GM18861 (cell line): Measurements from ENCODE around the gene MAP10.

Experiments used
- ATAC-seq: cut with Tn5 transposase; IDR thresholded peaks from one replicate; pipeline ENCODE4 v1.9.1; 2021; ENCODE audit not compliant: unreplicated experiment

MAP10 gene

DNA sequence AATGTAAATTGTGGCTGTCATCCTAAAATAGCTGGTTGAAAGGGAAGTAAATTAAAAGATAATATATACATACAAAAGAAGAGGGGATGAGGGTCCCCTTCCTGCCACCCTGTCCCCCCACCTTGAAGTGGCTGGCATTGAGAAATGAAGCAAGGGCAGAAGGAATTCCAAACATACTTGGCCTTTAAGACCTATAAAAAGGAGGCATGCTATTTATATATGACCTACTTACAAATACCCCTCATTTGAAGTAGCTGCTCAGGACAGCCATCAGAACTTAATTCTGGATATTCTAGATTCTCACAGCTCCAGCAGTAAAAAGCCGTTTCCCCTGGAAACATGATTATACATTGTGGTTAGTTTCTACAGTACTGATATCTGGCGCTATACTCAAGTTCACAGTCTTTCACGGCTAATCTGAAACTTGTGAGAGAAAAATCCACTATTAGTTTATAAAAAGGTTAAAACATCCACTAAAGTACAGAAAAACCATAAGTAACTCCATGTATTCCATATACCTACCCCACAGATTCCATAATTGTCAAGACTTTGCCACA is 9.6 kb upstream of the MAP10 start:
- ATAC-seq: no peak

DNA sequence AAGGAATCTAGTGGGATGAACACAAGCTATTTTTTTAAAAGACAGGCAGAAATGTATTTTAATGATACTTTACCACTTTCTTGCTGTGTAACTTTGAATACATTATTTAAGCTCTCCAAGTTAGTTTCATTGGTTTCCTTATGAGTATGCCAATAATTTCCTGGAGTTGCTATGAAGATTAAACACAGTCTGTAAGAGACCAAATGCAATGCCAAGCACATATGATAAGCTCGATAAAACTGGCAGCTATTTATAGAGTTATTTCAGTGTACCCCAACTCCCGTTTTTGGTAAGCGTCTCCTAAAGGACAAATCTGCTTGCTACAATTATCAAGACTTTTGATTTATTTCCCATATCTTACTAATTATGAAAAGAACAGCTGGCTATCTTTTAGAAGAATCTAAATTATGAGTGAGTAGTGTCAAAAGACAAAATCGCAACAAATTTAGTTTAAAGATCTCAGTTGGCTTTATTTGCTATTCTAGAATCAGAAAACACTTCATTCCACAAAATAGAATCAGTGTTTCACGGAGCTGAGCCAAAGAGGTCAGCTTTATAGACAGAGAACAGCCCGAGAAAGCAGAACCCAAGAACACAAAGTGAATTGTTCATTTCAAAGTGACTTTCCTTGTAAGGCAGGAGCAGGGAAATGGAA is 7.2 kb upstream of the MAP10 start:
- ATAC-seq: no peak

DNA sequence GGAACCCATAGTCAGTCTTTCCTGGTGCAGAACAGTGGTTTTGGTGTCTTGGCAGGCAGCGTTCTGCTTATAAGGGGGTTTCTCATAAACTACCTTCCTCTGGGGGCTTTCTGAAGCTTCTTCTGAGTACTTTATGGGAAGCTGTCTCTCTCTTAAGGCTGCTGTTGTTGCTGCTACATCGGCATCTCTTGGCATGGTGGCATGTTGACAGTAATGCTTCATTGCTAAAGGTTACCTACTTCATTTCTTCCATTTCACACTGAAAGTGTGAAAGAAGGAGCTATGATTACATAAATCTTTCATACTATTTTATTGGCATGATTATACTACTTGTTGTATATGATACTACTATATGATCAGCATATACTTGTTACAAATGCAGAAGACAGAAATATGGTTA is 6.3 kb upstream of the MAP10 start:
- ATAC-seq: no peak

DNA sequence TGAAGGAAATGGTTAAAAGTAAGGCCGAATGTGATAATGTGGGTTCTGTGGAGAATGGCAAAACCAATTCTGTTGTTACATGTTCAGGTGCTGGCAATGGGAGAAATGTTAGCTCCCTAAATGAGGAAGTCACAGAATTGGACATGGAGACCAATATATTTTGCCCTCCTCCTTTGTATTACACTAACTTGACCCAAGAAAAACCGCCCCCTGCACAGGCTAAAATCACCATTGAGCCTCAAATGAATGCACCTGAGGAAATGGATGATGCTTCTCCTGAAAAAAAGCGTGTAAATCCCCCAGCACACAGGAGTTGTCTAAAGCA is 932 bp downstream of the MAP10 start:
- no peak for ATAC-seq

DNA sequence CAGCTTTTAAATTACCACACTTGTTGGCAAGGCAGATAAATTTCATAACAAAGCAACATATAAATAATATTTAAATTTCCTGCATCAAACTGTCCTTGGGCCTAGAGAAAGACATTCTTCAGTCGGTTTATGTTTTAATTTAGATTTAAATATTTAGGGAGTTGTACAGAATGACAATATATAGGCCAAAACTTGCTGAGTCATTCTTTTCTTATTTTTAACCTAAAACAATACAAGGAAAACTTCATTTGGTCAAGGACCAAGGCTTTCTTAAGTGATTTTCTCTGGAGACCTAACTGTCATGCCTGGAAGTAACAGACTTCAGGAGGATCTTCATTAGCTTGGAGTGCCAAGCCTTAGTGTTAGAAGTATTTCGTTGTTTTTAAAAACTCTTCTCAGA is 5.6 kb downstream of the MAP10 start:
- no peak for ATAC-seq

DNA sequence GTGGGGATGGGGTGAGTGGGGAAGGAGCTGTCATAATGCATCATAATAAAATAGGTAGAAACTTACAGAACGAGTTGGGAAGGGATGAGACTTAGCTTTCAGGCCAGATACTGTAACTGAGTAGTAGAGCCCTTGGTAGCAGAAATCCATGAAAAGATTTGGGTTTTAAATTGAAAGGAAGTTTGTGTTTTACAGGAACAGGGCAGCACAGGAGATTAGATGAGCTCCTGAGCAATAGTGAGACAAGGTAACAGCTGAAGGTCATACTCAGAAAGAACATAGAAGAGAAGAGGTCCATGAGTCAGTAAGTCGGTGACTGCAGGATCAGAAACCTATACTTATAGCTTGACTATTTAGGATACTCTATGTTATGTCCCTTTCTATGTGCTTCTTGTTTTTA is 7.3 kb downstream of the MAP10 start:
- no peak for ATAC-seq

DNA sequence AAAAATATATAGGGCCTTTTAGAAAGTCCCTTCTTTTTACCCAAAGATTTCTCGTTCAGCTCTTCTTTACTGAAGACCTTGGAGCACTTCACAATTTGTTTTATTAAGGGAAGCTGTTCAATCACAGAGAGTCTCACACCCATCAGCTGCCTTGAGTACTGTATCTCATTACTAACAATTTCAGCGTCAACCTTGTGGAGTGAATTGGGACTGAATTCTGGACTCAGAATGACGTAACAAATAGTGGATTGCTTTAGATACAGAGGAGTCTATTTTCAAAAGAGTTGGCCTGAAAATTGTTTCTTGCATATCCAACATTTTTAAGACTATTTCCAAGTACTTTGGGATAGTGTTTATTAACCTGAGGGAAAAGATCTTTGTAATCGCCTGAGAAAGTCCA is 7.9 kb downstream of the MAP10 start:
- ATAC-seq: no peak

DNA sequence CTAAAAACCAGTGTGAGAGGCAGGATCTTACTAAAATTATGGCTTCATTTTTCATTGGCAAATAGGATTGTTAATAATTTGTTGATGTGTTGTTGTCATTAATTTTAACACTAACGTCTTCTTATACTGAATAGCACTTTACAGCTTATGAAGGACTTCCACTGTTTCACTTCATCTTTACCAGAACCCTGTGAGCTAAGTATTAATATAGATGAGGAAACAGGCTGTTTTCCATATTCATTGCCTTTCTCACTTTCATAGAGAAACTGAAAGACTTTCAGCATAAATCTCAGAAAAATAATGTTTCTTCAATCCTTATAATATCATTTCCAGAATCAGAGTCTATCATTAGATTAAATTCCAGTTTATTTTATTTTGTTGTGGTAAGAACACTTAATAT is 8.5 kb downstream of the MAP10 start:
- no peak for ATAC-seq

DNA sequence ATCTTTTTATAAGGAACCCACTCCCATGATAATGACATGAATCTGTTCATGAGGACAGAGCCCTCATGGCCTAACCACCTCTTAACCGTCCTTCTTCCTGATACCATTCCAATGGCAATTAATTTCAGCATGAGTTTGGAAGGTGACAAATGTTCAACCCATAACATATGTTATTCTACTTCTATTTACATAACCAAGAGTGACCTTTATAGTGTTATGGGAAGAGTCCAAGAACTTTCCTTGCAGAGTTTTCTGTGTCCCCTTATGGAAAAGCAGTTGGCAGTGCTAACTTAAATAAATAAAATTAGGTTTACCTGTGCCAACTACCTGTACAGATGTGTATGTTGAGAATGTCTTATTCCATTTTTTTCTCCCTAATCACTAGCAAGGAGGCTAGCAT is 11.1 kb downstream of the MAP10 start:
- ATAC-seq: no peak

DNA sequence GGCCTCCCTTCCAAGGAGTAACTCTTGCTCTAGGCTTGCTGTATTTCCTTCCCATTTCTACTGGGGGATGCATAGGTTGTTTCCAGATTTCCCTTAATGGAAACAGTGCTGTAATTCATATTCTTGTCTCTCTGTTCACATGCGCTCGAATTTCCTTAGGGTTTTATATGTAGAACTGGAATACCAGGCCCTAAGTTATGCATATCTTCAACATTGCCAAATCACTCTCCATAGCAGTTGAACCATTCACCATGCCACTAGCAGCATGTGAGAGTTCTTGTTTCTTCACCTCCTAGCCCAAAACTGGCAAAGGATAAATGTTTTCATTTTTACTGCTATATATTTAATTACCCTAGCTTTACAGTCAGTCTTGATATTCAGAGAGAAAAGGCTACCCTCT is 12.8 kb downstream of the MAP10 start:
- ATAC-seq: no peak

DNA sequence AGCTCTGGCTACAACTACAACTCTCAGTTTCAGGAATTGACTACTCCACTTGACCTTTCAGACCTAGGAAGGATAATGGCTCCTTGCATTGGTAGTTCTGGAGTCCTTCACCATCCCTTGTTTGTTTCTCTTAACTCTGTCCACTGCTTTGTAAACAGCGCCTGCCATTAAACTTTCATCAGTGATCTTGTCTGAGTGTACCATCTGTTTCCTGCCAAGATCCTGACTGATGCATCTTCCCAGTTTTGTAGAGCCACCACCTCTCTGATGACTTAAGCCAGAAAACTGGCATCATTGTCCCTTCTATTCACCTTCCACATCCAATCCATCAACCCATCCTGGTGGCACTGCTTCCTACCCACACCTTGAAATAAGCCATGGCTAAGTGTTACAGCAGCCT is 15.2 kb downstream of the MAP10 start:
- ATAC-seq: no peak

DNA sequence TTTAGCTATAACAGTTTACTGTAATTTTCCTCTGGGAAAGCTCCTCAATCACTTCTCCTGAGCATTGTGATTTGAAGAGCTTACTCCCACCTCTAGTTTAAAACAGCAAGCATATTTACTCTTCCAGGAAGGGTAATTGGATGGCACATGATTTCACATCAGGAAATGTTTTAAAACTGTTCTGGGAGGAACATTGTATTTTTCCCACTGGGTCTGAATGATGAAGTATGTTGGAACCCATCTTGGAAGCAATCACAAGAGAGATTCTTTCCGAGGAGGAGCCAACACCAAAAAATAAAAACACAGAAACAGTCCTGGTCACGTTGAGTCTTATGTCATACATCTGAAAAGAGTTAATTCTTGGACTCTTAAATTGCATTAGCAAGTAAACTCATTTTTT is 17.3 kb downstream of the MAP10 start:
- ATAC-seq: no peak

DNA sequence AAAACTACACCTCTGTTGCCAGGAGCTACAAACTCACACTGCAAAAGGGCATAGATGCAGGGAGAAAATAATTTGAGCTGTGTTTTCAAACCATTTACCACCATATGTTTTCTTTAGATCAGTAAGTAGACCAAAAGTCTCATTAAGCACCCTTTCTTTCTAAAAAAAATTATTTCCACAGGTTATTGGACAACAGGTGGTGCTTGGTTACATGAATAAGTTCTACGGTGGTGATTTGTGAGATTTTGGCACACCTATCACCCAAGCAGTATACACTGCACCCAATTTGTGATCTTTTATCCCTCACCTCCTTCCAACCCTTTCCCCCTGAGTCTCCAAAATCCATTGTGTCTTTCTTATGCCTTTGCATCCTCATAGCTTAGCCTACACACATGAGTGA is 21.1 kb downstream of the MAP10 start:
- ATAC-seq: no peak

DNA sequence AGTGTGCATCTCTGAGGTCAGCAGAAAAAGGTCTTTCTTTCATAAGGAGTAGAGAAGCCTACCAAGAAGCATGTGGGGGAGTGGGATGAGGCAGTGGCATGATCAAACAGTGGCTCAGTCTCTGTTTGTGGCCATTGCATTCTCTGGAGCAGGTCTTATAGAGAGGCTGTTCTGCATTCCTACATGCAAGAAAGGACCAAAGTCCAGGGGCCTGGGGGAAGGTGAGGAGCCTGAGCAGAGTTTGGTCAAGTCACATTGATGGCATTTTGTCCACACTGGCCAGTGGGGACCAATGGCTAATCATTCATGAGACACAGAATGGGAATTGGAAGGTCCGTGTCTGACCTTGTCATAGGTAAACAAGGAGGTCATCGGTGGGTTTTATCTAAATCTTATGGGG is 25.4 kb downstream of the MAP10 start:
- no peak for ATAC-seq

DNA sequence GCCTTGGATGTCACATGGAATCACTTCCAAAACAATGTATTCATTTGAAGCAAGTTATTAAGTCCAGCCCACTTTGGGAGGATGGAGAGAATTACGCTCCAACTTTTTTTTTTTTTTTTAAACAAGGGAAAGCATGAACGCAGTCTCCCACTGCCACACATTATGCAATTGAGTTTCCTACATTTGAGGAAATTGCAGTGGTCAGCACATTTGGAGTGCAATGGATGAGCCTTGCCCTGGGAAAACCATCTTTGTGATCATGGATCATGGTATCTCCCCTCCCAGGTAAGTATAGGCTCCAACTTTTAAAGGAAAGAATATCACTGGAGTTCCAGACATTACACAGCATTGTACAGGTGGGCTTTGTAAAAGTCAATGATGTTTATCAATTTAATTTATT is 26.7 kb downstream of the MAP10 start:
- no peak for ATAC-seq

DNA sequence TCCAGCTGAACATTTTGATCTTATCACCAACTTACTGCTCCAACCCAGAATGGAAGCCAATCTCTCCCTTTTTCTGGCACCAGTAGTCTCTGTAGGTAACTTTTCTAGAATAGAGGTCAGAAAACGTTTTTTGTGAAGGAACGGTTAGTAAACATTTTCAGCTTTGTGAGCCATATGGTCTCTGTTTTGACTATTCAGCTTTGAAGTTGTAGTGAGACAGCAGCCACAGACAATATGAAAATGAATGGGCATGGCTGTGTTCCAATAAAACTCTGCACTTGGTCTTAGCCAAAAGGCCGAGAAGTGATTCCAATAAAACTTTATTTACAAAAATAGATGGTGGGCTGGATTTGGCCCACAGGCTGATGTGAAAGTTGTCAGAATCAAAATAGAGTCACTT is 28.9 kb downstream of the MAP10 start:
- ATAC-seq: no peak

DNA sequence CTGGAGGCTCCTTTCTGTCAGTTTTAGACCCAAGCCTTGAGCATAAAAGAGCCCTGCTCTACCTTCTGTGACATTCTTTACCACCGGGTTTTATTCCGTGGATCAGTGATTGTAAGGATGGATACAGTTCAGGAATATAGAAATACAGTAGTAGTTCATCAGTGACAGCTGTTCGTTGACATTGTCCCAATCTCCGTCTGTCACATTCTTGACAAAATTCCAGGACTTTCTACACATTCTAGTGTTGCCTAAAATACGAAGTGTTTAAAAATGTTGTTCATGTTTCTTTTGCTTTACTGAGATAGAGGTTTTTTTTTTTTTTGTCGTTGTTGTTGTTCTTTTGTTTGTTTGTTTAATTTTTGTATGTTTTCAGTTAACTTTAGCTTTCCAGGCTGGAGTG is 29.9 kb downstream of the MAP10 start:
- no peak for ATAC-seq

DNA sequence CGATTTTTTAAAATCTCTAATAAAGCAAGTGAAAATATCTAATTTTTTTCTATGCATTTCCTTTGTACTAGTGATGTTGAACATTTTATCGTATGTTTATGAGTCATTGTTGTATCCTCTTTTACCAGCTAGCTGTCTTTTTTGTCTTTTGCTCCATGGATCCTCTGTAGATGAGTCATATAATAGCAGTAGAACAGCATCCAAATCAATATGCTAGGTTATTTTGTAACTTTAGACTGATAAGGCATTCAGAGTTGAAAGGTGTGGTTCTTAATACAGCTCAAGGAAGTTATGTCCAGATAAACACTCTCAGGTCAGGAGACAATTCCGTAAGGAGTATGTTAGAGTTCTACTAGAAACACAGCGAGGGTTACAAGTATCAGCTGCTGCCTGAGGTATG is 31.9 kb downstream of the MAP10 start:
- no peak for ATAC-seq

DNA sequence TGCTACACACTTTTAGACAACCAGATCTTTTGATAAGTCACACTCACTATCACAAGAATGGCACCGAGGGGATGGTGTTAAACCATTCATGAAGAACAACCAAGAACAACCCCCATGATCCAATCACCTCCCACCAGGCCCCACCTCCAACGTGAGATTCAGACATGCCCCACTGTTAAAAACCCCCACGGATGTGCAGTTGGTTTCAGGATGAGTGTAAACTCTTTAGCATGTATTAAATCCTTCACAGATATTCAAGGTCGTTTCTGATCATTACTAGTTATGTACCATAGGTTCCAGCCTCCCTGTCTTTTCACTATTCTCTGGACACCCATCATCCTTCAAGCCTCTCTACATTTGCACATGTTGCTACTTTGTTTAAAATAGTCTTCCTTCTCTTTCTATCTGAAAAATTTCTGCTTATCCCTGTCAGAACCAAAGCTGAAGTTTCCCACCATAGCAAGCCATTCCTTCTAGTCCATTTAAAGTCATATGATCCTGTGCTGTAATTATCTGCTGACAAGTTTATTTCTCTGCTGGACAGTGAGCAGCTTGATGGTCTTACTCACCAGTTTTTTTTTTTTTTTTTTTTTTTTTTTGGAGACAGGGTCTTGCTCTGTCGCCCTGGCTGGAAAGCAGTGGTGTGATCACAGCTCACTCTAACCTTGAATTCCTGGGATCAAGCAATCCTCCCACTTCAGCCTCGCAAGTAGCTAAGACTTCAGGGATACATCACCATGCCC is 36.8 kb downstream of the MAP10 start:
- no peak for ATAC-seq

DNA sequence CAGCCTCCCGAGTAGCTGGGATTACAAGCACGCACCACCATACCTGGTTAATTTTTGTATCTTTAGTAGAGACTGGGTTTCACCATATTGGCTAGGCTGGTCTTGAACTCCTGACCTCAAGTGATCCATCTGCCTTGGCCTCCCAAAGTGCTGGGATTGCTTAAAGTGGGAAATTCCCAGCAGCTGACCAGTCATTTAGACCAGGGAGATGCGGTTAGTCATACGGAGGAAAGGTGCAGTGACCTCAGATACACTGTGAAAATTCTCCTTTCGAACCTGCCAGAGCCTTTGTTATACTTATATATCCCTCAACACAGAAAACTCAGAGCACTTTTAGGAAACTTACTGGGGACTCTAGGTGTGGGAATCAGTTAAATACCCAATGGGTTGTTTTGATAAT is 39.6 kb downstream of the MAP10 start:
- no peak for ATAC-seq

DNA sequence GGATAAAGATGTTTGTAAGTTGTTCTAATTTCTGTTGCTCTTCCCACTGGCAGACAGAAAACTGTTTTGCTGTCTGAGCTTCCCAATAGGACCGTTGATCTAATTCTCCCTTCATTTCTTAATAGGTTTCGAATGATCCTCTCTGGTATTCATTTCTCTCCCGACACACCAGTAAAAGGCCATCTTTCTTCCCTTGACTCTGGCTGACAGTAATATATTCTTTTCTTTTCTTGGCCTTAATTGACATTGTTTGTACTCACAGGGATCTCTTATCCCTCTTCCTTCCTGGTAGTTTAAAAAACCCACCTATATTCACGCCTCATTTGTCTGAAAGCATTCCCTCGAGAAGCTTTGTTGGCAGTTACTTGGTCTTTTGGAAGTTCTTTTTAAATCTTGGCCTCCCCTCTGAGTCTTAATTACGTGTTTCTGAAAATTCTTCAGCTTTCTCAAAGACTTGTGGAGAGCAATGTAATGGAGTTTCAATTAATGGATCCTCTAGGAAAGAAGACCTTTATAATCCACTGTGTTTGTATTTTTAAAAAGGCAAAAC is 40.3 kb downstream of the MAP10 start:
- no peak for ATAC-seq

DNA sequence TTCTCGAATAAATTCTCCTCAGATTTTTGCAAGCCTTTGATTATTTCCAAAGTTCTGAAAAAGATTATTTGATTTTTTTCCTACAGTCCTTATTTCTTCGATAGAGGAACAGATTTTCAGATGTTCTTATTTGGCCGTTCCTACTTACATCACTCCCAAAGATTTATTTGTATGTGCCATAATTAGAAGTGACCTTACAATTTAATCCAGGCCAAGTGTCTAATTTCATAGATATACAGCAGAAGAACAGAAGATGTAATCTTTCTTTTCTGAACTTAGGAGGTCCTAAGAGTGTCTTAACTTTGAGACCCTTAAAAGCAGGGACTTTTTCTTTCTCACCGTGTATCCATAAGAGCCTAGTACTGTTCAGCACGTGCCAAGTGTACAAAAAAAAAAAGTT is 46.3 kb downstream of the MAP10 start:
- ATAC-seq: no peak
